Endothelial cell of umbilical vein (primary cell): ENCODE measurements around the gene PPIB.

ENCODE experiments used
- EZH2 ChIP-seq: IDR thresholded peaks from 2 replicates; pipeline ENCODE4 v1.6.1; 2012; ENCODE audit warnings: borderline replicate concordance, low read depth, mild to moderate bottlenecking, moderate library complexity, low read length, inconsistent platforms; ENCODE audit not compliant: severe bottlenecking
- POLR2A ChIP-seq: IDR thresholded peaks from 2 replicates; pipeline ENCODE4 v1.6.1; 2012; ENCODE audit warnings: low read depth, mild to moderate bottlenecking, control low read depth, low read length
- TF ChIP-seq, protein P1 (sequence below), 2 donors: IDR thresholded peaks; 1 replicate in 1 of 2; 2 replicates in 1 of 2; pipeline ENCODE4 v1.5.1; 2011; ENCODE audit warnings: low read length in 2 of 2, mild to moderate bottlenecking in 2 of 2, moderate library complexity in 2 of 2, control low read depth in 1 of 2, inconsistent platforms in 1 of 2, low read depth in 1 of 2; ENCODE audit not compliant: insufficient read depth in 1 of 2; ENCODE audit errors: extremely low read depth in 1 of 2

DNA sequence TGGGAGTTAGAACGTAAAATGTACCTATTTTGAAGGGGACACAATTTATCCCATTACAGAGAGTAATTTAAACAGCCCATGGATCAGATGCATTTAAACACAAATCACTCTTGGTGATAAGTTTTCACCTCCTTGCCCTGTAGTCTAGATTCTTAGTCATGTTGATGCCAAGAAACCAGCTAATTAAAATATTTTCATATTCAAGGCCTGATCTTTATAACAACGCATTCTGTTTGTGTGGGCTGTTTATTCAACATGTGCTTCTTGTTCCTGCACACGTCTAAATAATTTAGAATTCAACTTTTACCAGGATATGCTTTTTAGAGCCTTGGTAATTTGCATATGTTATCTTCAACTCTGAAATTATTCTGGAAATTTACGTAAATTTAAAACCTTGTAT is 41.2 kb downstream of the PPIB start:
- TF ChIP-seq, protein P1, sequence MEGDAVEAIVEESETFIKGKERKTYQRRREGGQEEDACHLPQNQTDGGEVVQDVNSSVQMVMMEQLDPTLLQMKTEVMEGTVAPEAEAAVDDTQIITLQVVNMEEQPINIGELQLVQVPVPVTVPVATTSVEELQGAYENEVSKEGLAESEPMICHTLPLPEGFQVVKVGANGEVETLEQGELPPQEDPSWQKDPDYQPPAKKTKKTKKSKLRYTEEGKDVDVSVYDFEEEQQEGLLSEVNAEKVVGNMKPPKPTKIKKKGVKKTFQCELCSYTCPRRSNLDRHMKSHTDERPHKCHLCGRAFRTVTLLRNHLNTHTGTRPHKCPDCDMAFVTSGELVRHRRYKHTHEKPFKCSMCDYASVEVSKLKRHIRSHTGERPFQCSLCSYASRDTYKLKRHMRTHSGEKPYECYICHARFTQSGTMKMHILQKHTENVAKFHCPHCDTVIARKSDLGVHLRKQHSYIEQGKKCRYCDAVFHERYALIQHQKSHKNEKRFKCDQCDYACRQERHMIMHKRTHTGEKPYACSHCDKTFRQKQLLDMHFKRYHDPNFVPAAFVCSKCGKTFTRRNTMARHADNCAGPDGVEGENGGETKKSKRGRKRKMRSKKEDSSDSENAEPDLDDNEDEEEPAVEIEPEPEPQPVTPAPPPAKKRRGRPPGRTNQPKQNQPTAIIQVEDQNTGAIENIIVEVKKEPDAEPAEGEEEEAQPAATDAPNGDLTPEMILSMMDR (IDR thresholded peaks at IDR 0.05; ENCODE audit: extremely low read depth in 1 of 2, insufficient read depth in 1 of 2, low read depth in 1 of 2, low read length in 2 of 2): no peak
- no peak for TF ChIP-seq EZH2
- TF ChIP-seq POLR2A: no peak
